Esophagus muscularis mucosa (tissue), 4 donors: ENCODE results near the gene OTUD4. TPM values are rescaled to one million over a fixed set of nuclear protein-coding genes. Genes with fewer than 3 reads are reported as not detected.

Source experiments
- DNase-seq: peaks from one replicate; pipeline ENCODE4 v3.0.0-alpha.2; 2017; ENCODE audit errors: extremely low spot score
- H3K27ac ChIP-seq, 4 donors: fragments of 200-600 bp; sonication (generic); replicated peaks in 1 of 4; 1 replicate in 3 of 4; 2 replicates in 1 of 4; pipeline ENCODE4 v1.5.1; 2016 to 2019; ENCODE audit warnings: mild to moderate bottlenecking in 1 of 4
- H3K27me3 ChIP-seq, 4 donors: fragments of 200-600 bp; sonication (generic); one replicate each; pipeline versions ENCODE4 v1.5.1 to v1.6.0; 2016 to 2019
- H3K36me3 ChIP-seq, 4 donors: fragments of 200-600 bp; sonication (generic); one replicate each; pipeline ENCODE4 v1.5.1; 2016 to 2019
- H3K4me1 ChIP-seq, 4 donors: fragments of 200-600 bp; sonication (generic); one replicate each; pipeline ENCODE4 v1.5.1; 2016 to 2019
- H3K4me3 ChIP-seq, 4 donors: fragments of 200-600 bp; sonication (generic); 1 replicate in 2 of 4; 2 replicates in 2 of 4; pipeline ENCODE4 v1.5.1; 2016 to 2019; ENCODE audit warnings: mild to moderate bottlenecking in 4 of 4, moderate library complexity in 1 of 4
- H3K9me3 ChIP-seq, 4 donors: fragments of 200-600 bp; sonication (generic); 1 replicate in 3 of 4; 2 replicates in 1 of 4; pipeline ENCODE4 v1.5.1; 2016 to 2019
- CTCF ChIP-seq, 3 experiments: fragments of 200-600 bp in 2 of 3; fragments of 450-650 bp in 1 of 3; sonication (generic) in 2 of 3; IDR thresholded peaks; one replicate each; pipeline ENCODE4 v1.5.1; 2017 to 2019; ENCODE audit warnings: antibody characterized with exemption in 3 of 3, mild to moderate bottlenecking in 2 of 3, moderate library complexity in 1 of 3
- EP300 ChIP-seq: sonication (generic); formaldehyde crosslinking; IDR thresholded peaks from one replicate; pipeline ENCODE4 v1.6.1; 2017; ENCODE audit warnings: antibody characterized with exemption
- POLR2A ChIP-seq: fragments of 450-650 bp; IDR thresholded peaks from one replicate; pipeline ENCODE4 v1.6.1; 2017; ENCODE audit warnings: antibody characterized with exemption, moderate library complexity, mild to moderate bottlenecking, low read depth
- POLR2AphosphoS5 ChIP-seq, 2 donors: sonication (generic); formaldehyde crosslinking; IDR thresholded peaks; one replicate each; pipeline ENCODE4 v1.6.1; 2017; ENCODE audit warnings: antibody characterized with exemption in 2 of 2
- WGBS: methylation state at CpG from one replicate; pipeline ENCODE4 v1.1.5; 2018; 5-methylcytosine and 5-hydroxymethylcytosine counted together
- intact Hi-C: fragments of 100-400 bp; cut with DNase I; formaldehyde crosslinking; loops from one replicate; pipeline ENCODE4 v1.15.1; 2023
- total RNA-seq, 4 donors: library from RNA; depleted of rRNA; stranded (reverse); fragments of >200 nt; gene quantifications; one replicate each; pipeline versions ENCODE4 v1.1.0 to v1.2.1, GENCODE V29; 2016

OTUD4 gene
- total RNA-seq, 4 donors from 2014 or later: 29.8 to 49.1 (median 38.3) TPM

GRCh38 chr4:145177511-145177905 lies 2.9 kb downstream of the OTUD4 start:
- H3K27ac ChIP-seq: peak overlapping the region; percentile 96 to 98 (median 98)
- WGBS: 8% methylated on average over 4 of the region's 4 CpGs
- H3K4me3 ChIP-seq: peak overlapping the region; percentile 71 to 91 (median 86)
- TF ChIP-seq POLR2AphosphoS5 (IDR thresholded peaks at IDR 0.05) (peak in 1 of 2 donors; percentile 32), EP300 (no peak)
- peaks cover 0 to 17% (median 2%) of the 10 kb centered on the region in 4 donors for H3K36me3 ChIP-seq
- no peak for DNase-seq
- H3K27me3 ChIP-seq: no peaks in the 10 kb centered on the region
- no peaks in the 10 kb centered on the region for H3K9me3 ChIP-seq
- H3K4me1 ChIP-seq: peaks cover 24 to 51% (median 48%) of the 10 kb centered on the region in 4 donors
- intact Hi-C loops: loop anchor here (5.0 to 10.0 kb wide), 2 partner anchors 80 to 307 kb away; partner anchors contain the start of genes ABCE1, ANAPC10 and SMAD1

GRCh38 chr4:145176641-145177432 lies 3.6 kb downstream of the OTUD4 start:
- Histone ChIP-seq H3K9me3 (no peaks in the 10 kb centered on the region), H3K4me1 (peaks cover 27 to 58% (median 51%) of the 10 kb centered on the region in 4 donors), H3K36me3 (peaks cover 0 to 21% (median 2%) of the 10 kb centered on the region in 4 donors), H3K27ac (peak overlapping the region; percentile 96 to 98 (median 98)), H3K4me3 (peak overlapping the region in 3 of 4 donors; percentile 71 to 91 (median 90)), H3K27me3 (no peaks in the 10 kb centered on the region)
- 65% methylated on average over 9 of the region's 9 CpGs for WGBS
- no peak for DNase-seq
- intact Hi-C loops: loop anchor here (5.0 to 10.0 kb wide), 2 partner anchors 80 to 308 kb away; partner anchors contain the start of genes ABCE1, ANAPC10 and SMAD1
- TF ChIP-seq EP300 (no peak), POLR2A (no peak), CTCF (IDR thresholded peaks at IDR 0.05) (no peak), POLR2AphosphoS5 (IDR thresholded peaks at IDR 0.05) (no peak)

- intact Hi-C loops: loop anchor here (10.0 kb wide), 1 partner anchor 313 kb away; the partner anchor contains the start of gene SMAD1
- Histone ChIP-seq H3K36me3 (peaks cover 0 to 54% (median 29%) of the 10 kb centered on the region in 4 donors), H3K4me3 (no peak overlapping the region), H3K9me3 (no peaks in the 10 kb centered on the region), H3K27ac (no peak overlapping the region), H3K27me3 (no peaks in the 10 kb centered on the region), H3K4me1 (peaks cover 22 to 37% (median 31%) of the 10 kb centered on the region in 4 donors)
- DNase-seq: no peak
- WGBS: 92% methylated on average over 1 of the region's 1 CpG
- no peak for TF ChIP-seq POLR2AphosphoS5 (IDR thresholded peaks at IDR 0.05)
- no peak for TF ChIP-seq EP300
- TF ChIP-seq CTCF (IDR thresholded peaks at IDR 0.05): no peak
- no peak for TF ChIP-seq POLR2A
These were observed 8.5 kb downstream of the OTUD4 start for GRCh38 chr4:145171911-145172310.

- TF ChIP-seq POLR2AphosphoS5 (IDR thresholded peaks at IDR 0.05): no peak
- TF ChIP-seq EP300: no peak
- no peak for TF ChIP-seq POLR2A
- no peak for TF ChIP-seq CTCF (IDR thresholded peaks at IDR 0.05)
- Histone ChIP-seq H3K4me1 (peaks cover 6 to 21% (median 15%) of the 10 kb centered on the region in 4 donors), H3K4me3 (no peak overlapping the region), H3K36me3 (peaks cover 0 to 69% (median 30%) of the 10 kb centered on the region in 4 donors), H3K9me3 (no peaks in the 10 kb centered on the region), H3K27ac (no peak overlapping the region), H3K27me3 (no peaks in the 10 kb centered on the region)
- no peak for DNase-seq
- 93% methylated on average over 1 of the region's 1 CpG for WGBS
- intact Hi-C loops: loop anchor here (10.0 kb wide), 1 partner anchor 315 kb away; the partner anchor contains the start of gene SMAD1
These were observed 10.2 kb downstream of the OTUD4 start for GRCh38 chr4:145170223-145170622.

- no peaks in the 10 kb centered on the region for H3K9me3 ChIP-seq
- H3K27me3 ChIP-seq: no peaks in the 10 kb centered on the region
- H3K4me1 ChIP-seq: peaks cover 6 to 17% (median 15%) of the 10 kb centered on the region in 4 donors
- H3K36me3 ChIP-seq: peaks cover 0 to 72% (median 29%) of the 10 kb centered on the region in 4 donors
- WGBS: 85% methylated on average over 2 of the region's 2 CpGs
- no peak for DNase-seq
- H3K27ac ChIP-seq: no peak overlapping the region
- H3K4me3 ChIP-seq: no peak overlapping the region
- intact Hi-C loops: no loop called here
- TF ChIP-seq POLR2AphosphoS5 (IDR thresholded peaks at IDR 0.05) (no peak), EP300 (no peak), CTCF (IDR thresholded peaks at IDR 0.05) (no peak), POLR2A (no peak)
These were observed 11.7 kb downstream of the OTUD4 start for GRCh38 chr4:145168581-145169187.
